OCI-LY7 (cell line): ENCODE data around the gene HAAO. TPM values are rescaled to one million over a fixed set of nuclear protein-coding genes. Genes with fewer than 3 reads are reported as not detected.

Experiments
- BruUV-seq: library from RNA; stranded (reverse); fragments of 400-500 nt; replicated peaks from 2 replicates; lab custom pipeline; 2021; lab: Mats Ljungman, UMichigan
- CTCF ChIA-PET: fragments of 300-600 bp; sonication (Branson Sonifier 250); formaldehyde crosslinking; loops from one replicate; lab custom pipeline; 2022; ENCODE audit warnings: antibody characterized with exemption; ENCODE audit not compliant: unreplicated experiment; lab: Charles Lee
- POLR2A ChIA-PET: fragments of 300-600 bp; sonication (Branson Sonifier 250); formaldehyde crosslinking; loops from one replicate; lab custom pipeline; 2022; ENCODE audit warnings: antibody characterized with exemption; lab: Charles Lee
- DNase-seq: peaks from one replicate; pipeline ENCODE4 v3.0.0-alpha.2; 2015; ENCODE audit warnings: low spot score
- H2AFZ ChIP-seq: fragments of 200-600 bp; sonication (generic), shearing (Covaris generic); 2 replicates; pipeline ENCODE4 v1.6.1; 2014; ENCODE audit warnings: mild to moderate bottlenecking, antibody characterized with exemption, low read length, moderate library complexity
- H3K27ac ChIP-seq: fragments of 200-600 bp; sonication (generic); 2 replicates; pipeline ENCODE4 v1.5.1; 2014; ENCODE audit warnings: mixed run types, low read depth, mild to moderate bottlenecking, moderate library complexity, low read length, inconsistent platforms; ENCODE audit not compliant: poor library complexity, severe bottlenecking
- H3K36me3 ChIP-seq: fragments of 200-600 bp; sonication (generic); 2 replicates; pipeline ENCODE4 v1.6.1; 2014; ENCODE audit warnings: mild to moderate bottlenecking, antibody characterized with exemption, low read length, moderate library complexity, mixed read lengths; ENCODE audit not compliant: insufficient read depth
- H3K4me1 ChIP-seq: fragments of 200-600 bp; sonication (generic); 2 replicates; pipeline ENCODE4 v1.5.1; 2014; ENCODE audit warnings: mild to moderate bottlenecking, low read length; ENCODE audit not compliant: insufficient read depth, poor library complexity, severe bottlenecking
- H3K4me2 ChIP-seq: fragments of 200-600 bp; sonication (generic); 2 replicates; pipeline ENCODE4 v1.6.1; 2014; ENCODE audit warnings: mild to moderate bottlenecking, low read length
- H3K4me3 ChIP-seq: fragments of 200-600 bp; sonication (generic); 2 replicates; pipeline ENCODE4 v1.5.1; 2014; ENCODE audit warnings: mild to moderate bottlenecking, low read depth, low read length; ENCODE audit not compliant: poor library complexity, severe bottlenecking
- H3K79me2 ChIP-seq: fragments of 200-600 bp; sonication (generic); 2 replicates; pipeline ENCODE4 v1.6.1; 2016; ENCODE audit warnings: low read depth, mild to moderate bottlenecking, low read length, moderate library complexity, mixed read lengths; ENCODE audit not compliant: insufficient read depth
- H3K9me2 ChIP-seq: fragments of 200-600 bp; sonication (generic); 2 replicates; pipeline ENCODE4 v1.6.1; 2016; ENCODE audit warnings: mild to moderate bottlenecking, low read length, mixed read lengths; ENCODE audit not compliant: insufficient read depth
- H3K9me3 ChIP-seq: fragments of 200-600 bp; sonication (generic); 2 replicates; pipeline ENCODE4 v1.6.1; 2014; ENCODE audit warnings: mild to moderate bottlenecking, mixed run types, low read length, mixed read lengths
- H4K20me1 ChIP-seq: fragments of 200-600 bp; sonication (generic); 2 replicates; pipeline ENCODE4 v1.6.1; 2014; ENCODE audit warnings: mild to moderate bottlenecking, antibody characterized with exemption, low read length, moderate library complexity, mixed read lengths; ENCODE audit not compliant: insufficient read depth
- EZH2phosphoT487 ChIP-seq: fragments of 200-600 bp; sonication (generic); IDR thresholded peaks from 2 replicates; pipeline ENCODE4 v1.6.1; 2018; ENCODE audit warnings: low read depth, borderline replicate concordance, mild to moderate bottlenecking, mixed run types, antibody characterized with exemption, low read length, moderate library complexity, mixed read lengths
- intact Hi-C: fragments of 100-400 bp; cut with micrococcal nuclease; formaldehyde crosslinking; loops from one replicate; pipeline ENCODE4 v1.10.0; 2022; ENCODE audit not compliant: unreplicated experiment
- total RNA-seq, 2 experiments: library from RNA; depleted of rRNA in 1 of 2; stranded (reverse); fragments of >200 nt in 1 of 2; shearing (Covaris generic) in 1 of 2; gene quantifications; 2 replicates each; pipeline ENCODE4 v1.2.3, GENCODE V29; 2014 to 2022
- TF ChIP-seq, protein P1 (sequence below): fragments of 200-600 bp; sonication (generic); conservative IDR thresholded peaks from 2 replicates; pipeline ENCODE4 v1.5.1; 2014; ENCODE audit warnings: mild to moderate bottlenecking, antibody characterized with exemption, low read length, moderate library complexity, mixed read lengths

Gene HAAO
- total RNA-seq, 2 experiments from 2014 or later: not detected

DNA sequence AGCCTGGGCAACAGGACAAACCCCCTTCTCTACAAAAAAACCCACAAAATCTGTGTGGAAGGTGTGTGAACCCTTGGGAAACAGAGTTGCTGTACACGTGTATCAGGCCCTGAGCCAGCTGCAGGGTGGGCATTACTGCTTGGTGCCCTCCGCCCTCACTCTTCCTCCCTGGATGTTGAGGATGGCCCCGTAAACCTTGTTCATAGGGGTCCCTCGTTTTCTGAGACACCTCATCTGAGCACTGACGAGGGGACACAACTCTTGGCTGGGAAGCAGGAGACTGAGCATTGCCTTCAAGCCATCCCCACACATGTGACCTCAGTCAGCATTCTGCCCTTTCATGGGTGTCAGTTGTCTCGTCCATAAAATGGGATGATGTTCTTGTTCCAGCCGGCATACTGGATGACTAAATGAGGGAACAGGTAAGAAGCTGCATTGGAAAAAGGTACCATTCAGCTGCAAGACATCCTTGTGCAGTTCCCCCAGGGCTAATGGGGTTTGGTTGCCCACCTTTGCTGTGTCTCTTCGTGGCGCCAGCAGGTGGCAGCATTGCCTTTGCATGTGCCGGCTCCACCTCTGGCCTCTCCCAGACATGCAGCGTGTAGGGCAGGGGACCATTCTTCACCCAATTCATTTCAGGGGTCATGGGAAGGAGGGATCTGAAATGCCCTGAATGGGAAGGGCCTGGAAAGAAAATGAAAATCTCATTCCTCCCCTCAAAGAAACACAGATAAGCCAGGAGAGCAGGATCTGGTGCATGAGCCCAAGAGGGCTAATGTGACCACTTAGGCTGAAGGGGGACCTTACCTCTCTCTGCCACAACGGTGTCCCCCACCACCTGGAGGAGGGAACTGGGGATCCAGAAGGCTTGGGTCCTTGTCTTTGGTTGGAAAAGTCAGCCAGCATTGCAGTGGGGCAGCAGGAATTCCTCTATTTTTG, 36.4 kb upstream of the HAAO start:
- TF ChIP-seq, protein P1, sequence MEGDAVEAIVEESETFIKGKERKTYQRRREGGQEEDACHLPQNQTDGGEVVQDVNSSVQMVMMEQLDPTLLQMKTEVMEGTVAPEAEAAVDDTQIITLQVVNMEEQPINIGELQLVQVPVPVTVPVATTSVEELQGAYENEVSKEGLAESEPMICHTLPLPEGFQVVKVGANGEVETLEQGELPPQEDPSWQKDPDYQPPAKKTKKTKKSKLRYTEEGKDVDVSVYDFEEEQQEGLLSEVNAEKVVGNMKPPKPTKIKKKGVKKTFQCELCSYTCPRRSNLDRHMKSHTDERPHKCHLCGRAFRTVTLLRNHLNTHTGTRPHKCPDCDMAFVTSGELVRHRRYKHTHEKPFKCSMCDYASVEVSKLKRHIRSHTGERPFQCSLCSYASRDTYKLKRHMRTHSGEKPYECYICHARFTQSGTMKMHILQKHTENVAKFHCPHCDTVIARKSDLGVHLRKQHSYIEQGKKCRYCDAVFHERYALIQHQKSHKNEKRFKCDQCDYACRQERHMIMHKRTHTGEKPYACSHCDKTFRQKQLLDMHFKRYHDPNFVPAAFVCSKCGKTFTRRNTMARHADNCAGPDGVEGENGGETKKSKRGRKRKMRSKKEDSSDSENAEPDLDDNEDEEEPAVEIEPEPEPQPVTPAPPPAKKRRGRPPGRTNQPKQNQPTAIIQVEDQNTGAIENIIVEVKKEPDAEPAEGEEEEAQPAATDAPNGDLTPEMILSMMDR: peak; percentile 94
- TF ChIP-seq EZH2phosphoT487: no peak
- H3K9me3 ChIP-seq: no peaks in the 10 kb centered on the region
- ChIA-PET CTCF (no interaction called here), POLR2A (no interaction called here)
- no peaks in the 10 kb centered on the region for H3K4me1 ChIP-seq
- H3K36me3 ChIP-seq: no peaks in the 10 kb centered on the region
- no peaks in the 10 kb centered on the region for H3K9me2 ChIP-seq
- H3K27ac ChIP-seq: no peak overlapping the region
- H2AFZ ChIP-seq: no peak overlapping the region
- intact Hi-C loops: loop anchor here (2.0 to 5.0 kb wide), 5 partner anchors 119 to 780 kb away; partner anchors contain the start of gene ZFP36L2
- no peaks in the 10 kb centered on the region for H4K20me1 ChIP-seq
- no peak overlapping the region for H3K4me3 ChIP-seq
- no peak overlapping the region for H3K4me2 ChIP-seq
- BruUV-seq: no TSS peak
- DNase-seq: peak; percentile 76
- H3K79me2 ChIP-seq: no peaks in the 10 kb centered on the region

DNA sequence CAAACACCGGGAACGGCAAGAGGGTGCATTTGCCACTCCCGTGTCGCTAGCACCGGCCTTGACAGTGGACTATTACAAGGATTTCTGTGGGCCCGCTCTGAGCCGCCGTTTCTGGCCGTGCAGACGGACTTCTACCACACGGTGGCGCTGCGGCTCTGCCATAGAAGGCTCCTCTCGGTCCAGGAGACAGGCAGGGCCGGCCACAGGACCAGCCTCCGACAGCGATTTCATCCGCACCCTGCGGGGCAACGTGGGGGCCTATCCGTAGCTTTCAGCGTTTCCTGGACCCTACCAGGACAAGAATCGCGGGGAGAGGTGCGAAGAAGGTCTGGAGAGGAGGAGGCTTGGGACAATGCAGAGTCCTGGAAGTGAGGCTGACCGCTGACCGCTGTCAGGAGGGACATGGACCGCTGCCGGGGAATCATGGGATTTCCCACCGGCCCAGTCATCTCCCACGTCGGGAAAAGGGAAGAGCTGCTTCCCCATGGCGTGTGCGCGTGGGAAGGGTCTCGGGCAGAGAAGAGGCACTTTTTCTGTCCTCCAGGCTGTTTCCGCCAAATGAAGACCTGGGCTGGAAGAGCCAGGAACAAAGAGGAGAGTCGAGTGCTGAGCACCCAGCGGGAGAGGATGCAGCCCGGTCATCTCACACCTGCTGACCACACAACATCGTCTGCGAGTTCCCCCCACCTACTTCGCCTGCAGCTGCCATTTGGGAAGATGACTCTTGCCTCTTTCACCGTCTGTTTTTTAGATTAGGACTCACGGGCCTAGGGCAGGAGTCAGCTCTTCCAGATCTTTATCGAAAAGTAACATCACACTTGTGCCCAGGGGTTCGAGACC, 35.5 kb upstream of the HAAO start:
- Histone ChIP-seq H4K20me1 (no peaks in the 10 kb centered on the region), H3K4me1 (no peaks in the 10 kb centered on the region), H3K36me3 (no peaks in the 10 kb centered on the region), H3K4me3 (no peak overlapping the region), H3K79me2 (no peaks in the 10 kb centered on the region), H3K9me3 (no peaks in the 10 kb centered on the region), H2AFZ (no peak overlapping the region), H3K9me2 (no peaks in the 10 kb centered on the region), H3K27ac (no peak overlapping the region), H3K4me2 (peak overlapping the region; percentile 13; the same call in 1 of the 2 replicates)
- TF ChIP-seq, protein P1: peak; percentile 92
- TF ChIP-seq EZH2phosphoT487: no peak
- DNase-seq: peak; percentile 81
- intact Hi-C loops: loop anchor here (1.0 to 5.0 kb wide), 6 partner anchors 34 to 781 kb away; partner anchors contain the start of gene ZFP36L2
- CTCF ChIA-PET: no interaction called here
- no TSS peak for BruUV-seq
- POLR2A ChIA-PET: no interaction called here
